HepG2 (cell line): ENCODE measurements around the gene NT5M. TPM values are rescaled to one million over a fixed set of nuclear protein-coding genes. Genes with fewer than 3 reads are reported as not detected.

Experiments used
- ARHGAP35 ChIP-seq: sonication (generic); formaldehyde crosslinking; IDR thresholded peaks from 2 replicates; pipeline ENCODE4 v1.9.0; 2022; ENCODE audit warnings: mild to moderate bottlenecking, inconsistent platforms, moderate library complexity, missing genetic modification reagents, borderline replicate concordance
- DRAP1 ChIP-seq: IDR thresholded peaks from 2 replicates; pipeline ENCODE4 v1.6.1; 2016; ENCODE audit warnings: missing genetic modification reagents, missing compliant biosample characterization
- E2F2 ChIP-seq: sonication (generic); formaldehyde crosslinking; IDR thresholded peaks from 2 replicates; pipeline ENCODE4 v1.4.0; 2020; ENCODE audit warnings: missing genetic modification reagents, borderline replicate concordance
- ELF1 ChIP-seq: sonication (generic); formaldehyde crosslinking; IDR thresholded peaks from 2 replicates; pipeline ENCODE4 v1.4.0; 2020; ENCODE audit warnings: missing genetic modification reagents
- FOXA1 ChIP-seq, 2 experiments: fragments of 450-650 bp in 1 of 2; sonication (generic) in 1 of 2; formaldehyde crosslinking in 1 of 2; IDR thresholded peaks; 2 replicates each; pipeline versions ENCODE4 v1.4.0 to v1.6.1; 2016 to 2020; ENCODE audit warnings: missing genetic modification reagents in 1 of 2
- HNRNPH1 ChIP-seq: fragments of 200-400 bp; formaldehyde crosslinking; optimal IDR thresholded peaks from 2 replicates; pipeline ENCODE3; 2017; ENCODE audit warnings: mild to moderate bottlenecking, low read depth, low read length
- JUND ChIP-seq: sonication (generic); formaldehyde crosslinking; IDR thresholded peaks from 2 replicates; pipeline ENCODE4 v1.8.0; 2022; ENCODE audit warnings: mild to moderate bottlenecking, missing genetic modification reagents
- KDM2A ChIP-seq: sonication (generic); formaldehyde crosslinking; IDR thresholded peaks from 2 replicates; pipeline ENCODE4 v1.4.0; 2020; ENCODE audit warnings: low read depth, missing genetic modification reagents, borderline replicate concordance
- KLF16 ChIP-seq, 2 experiments: sonication (generic) in 1 of 2; formaldehyde crosslinking in 1 of 2; IDR thresholded peaks; 2 replicates each; pipeline versions ENCODE4 v1.6.1 to v1.8.0; 2016 to 2023; ENCODE audit warnings: missing genetic modification reagents in 2 of 2, missing compliant biosample characterization in 1 of 2
- MED8 ChIP-seq: sonication (generic); formaldehyde crosslinking; IDR thresholded peaks from 2 replicates; pipeline ENCODE4 v1.8.1; 2023; ENCODE audit warnings: mild to moderate bottlenecking, missing genetic modification reagents; ENCODE audit not compliant: insufficient replicate concordance
- MYC ChIP-seq: sonication (generic); formaldehyde crosslinking; IDR thresholded peaks from 2 replicates; pipeline ENCODE4 v1.9.0; 2021; ENCODE audit warnings: missing genetic modification reagents, borderline replicate concordance
- NR0B2 ChIP-seq: sonication (generic); formaldehyde crosslinking; IDR thresholded peaks from 2 replicates; pipeline ENCODE4 v1.4.0; 2020; ENCODE audit warnings: mild to moderate bottlenecking, missing genetic modification reagents
- RARA ChIP-seq: IDR thresholded peaks from 2 replicates; pipeline ENCODE4 v1.6.1; 2016; ENCODE audit warnings: missing genetic modification reagents, missing compliant biosample characterization
- RBFOX2 ChIP-seq: fragments of 200-400 bp; formaldehyde crosslinking; IDR thresholded peaks from 2 replicates; pipeline ENCODE4 v1.6.1; 2017; ENCODE audit warnings: low read depth, mild to moderate bottlenecking, low read length
- SOX6 ChIP-seq, 2 experiments: fragments of 450-650 bp in 1 of 2; sonication (generic) in 1 of 2; formaldehyde crosslinking in 1 of 2; IDR thresholded peaks; 2 replicates each; pipeline versions ENCODE4 v1.4.0 to v1.6.1; 2017 to 2020; ENCODE audit warnings: antibody characterized with exemption in 1 of 2, mild to moderate bottlenecking in 1 of 2, missing genetic modification reagents in 1 of 2
- TAF1 ChIP-seq: sonication (generic); formaldehyde crosslinking; IDR thresholded peaks from 2 replicates; pipeline ENCODE4 v1.4.0; 2020; ENCODE audit warnings: missing genetic modification reagents
- TFE3 ChIP-seq: IDR thresholded peaks from 2 replicates; pipeline ENCODE4 v1.6.1; 2016
- YY1 ChIP-seq: IDR thresholded peaks from 2 replicates; pipeline ENCODE4 v1.6.1; 2011; ENCODE audit warnings: low read length, low read depth, moderate library complexity, mild to moderate bottlenecking; ENCODE audit not compliant: insufficient read depth, insufficient replicate concordance
- ZBTB21 ChIP-seq: sonication (generic); formaldehyde crosslinking; IDR thresholded peaks from 2 replicates; pipeline ENCODE4 v1.4.0; 2020; ENCODE audit warnings: missing genetic modification reagents
- ZNF292 ChIP-seq: sonication (generic); formaldehyde crosslinking; IDR thresholded peaks from 2 replicates; pipeline ENCODE4 v1.8.1; 2022; ENCODE audit warnings: mild to moderate bottlenecking, low read depth, missing genetic modification reagents, borderline replicate concordance
- ZNF652 ChIP-seq: IDR thresholded peaks from 2 replicates; pipeline ENCODE4 v1.6.1; 2016; ENCODE audit warnings: low read depth, borderline replicate concordance
- ZNF678 ChIP-seq: sonication (generic); formaldehyde crosslinking; IDR thresholded peaks from 2 replicates; pipeline ENCODE4 v1.4.0; 2020; ENCODE audit warnings: mild to moderate bottlenecking, missing genetic modification reagents
- polyA plus RNA-seq, 8 experiments: library from polyadenylated mRNA; depleted of rRNA in 3 of 8; stranded (reverse) in 7 of 8; unstranded in 1 of 8; fragments of >200 nt; fragmentation: Illumina TruSeq in 4 of 8; extraction: Trizol in 4 of 8; gene quantifications; 2 replicates each; pipeline versions ENCODE4 v1.2.1 to v1.2.3, GENCODE V29; 2011 to 2016; ENCODE audit warnings: low read depth in 4 of 8, missing spikeins in 1 of 8, mixed read lengths in 1 of 8; ENCODE audit not compliant: insufficient read depth in 1 of 8
- total RNA-seq, 5 experiments: library from RNA; depleted of rRNA; stranded (reverse); fragments of >200 nt; fragmentation: Illumina TruSeq; extraction: Trizol; gene quantifications; 2 replicates each; pipeline ENCODE4 v1.2.3, GENCODE V29; 2016; ENCODE audit warnings: low read depth in 1 of 5
- TF ChIP-seq, protein P1 (sequence below): sonication (generic); IDR thresholded peaks from 2 replicates; pipeline ENCODE4 v1.6.1; 2016; ENCODE audit warnings: low read depth, borderline replicate concordance

Gene NT5M
- total and polyA plus RNA-seq, 2 of the 13 experiments (the other 11 are each of a cell fraction or from before 2014, with no cell fraction given), result 0.55 to 0.78 TPM

DNA sequence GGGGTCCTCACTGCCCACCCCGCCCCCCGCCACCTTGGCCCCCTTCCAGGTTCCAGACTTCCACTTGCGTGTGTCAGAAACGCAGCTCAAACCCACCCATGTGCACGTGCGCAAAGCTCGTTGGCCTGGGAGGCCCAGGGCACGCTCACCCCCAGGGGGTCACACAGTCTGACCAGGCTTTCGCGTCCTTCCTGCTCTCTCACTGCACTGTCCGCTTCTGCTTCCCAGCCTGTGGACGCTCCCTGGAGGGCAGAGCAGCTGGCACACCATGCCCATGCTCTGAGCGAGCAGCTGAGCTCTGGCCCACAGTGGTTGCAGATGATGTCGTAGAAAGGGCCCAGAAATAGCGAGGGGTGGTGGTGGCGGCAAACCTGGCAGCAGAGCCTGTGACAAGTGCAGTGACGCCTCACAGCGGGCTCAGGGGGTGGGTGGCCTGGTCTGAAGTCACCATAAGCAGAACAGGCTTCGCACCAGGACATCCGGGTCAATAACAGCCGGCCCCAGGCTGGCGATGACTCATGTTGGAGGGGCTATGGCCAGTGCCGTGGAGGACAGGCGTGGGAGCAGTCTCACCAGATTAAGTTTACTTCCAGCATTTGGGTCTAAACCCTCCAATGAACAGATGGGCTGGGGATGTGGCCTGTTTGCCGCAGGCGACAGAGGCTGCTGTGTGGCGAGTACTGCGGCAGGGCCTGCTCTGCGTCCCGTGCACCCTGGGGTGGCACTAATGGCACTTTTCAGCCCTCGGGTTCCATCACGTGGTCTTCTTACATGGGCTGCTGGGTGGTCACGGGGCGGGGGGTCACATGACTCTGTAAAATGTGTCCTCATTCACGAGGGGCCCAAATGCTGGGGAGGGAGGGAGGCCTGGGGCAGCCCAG, 49.0 kb downstream of the NT5M start (continued):
- TF ChIP-seq E2F2 (CRISPR knock-in tag) (no peak), ELF1 (CRISPR knock-in tag) (0 out of 2 replicates have a peak, but pooled peaks have one; percentile 41), TAF1 (CRISPR knock-in tag) (peak; percentile 33; the same call in 1 of the 2 replicates), MED8 (CRISPR knock-in tag) (peak; percentile 36), JUND (CRISPR knock-in tag) (peak; percentile 83), ZNF678 (no peak), ZBTB21 (CRISPR knock-in tag) (peak; percentile 75), NR0B2 (CRISPR knock-in tag) (peak; percentile 54; the same call in 1 of the 2 replicates), YY1 (peak; percentile 36), RBFOX2 (0 out of 2 replicates have a peak, but pooled peaks have one; percentile 38), TFE3 (CRISPR knock-in tag) (0 out of 2 replicates have a peak, but pooled peaks have one; percentile 44), KDM2A (CRISPR knock-in tag) (peak; percentile 39; the same call in 1 of the 2 replicates), KLF16 (CRISPR knock-in tag; IDR thresholded peaks at IDR 0.05) (peak in 1 of 2 experiments; percentile 38; a peak in 1 of 4 replicates), ZNF292 (CRISPR knock-in tag) (peak; percentile 40; the same call in 1 of the 2 replicates), ARHGAP35 (0 out of 2 replicates have a peak, but pooled peaks have one; percentile 20), RARA (CRISPR knock-in tag) (peak; percentile 29; the same call in 1 of the 2 replicates), SOX6 (IDR thresholded peaks at IDR 0.05) (no peak), SOX6 (CRISPR knock-in tag; IDR thresholded peaks at IDR 0.05) (peak; percentile 21; the same call in 1 of the 2 replicates), ZNF652 (CRISPR knock-in tag) (no peak), FOXA1 (IDR thresholded peaks at IDR 0.05) (no peak), FOXA1 (CRISPR knock-in tag; IDR thresholded peaks at IDR 0.05) (peak; percentile 57; the same call in 1 of the 2 replicates), DRAP1 (CRISPR knock-in tag) (peak; percentile 56; the same call in 1 of the 2 replicates), HNRNPH1 (no peak), MYC (CRISPR knock-in tag) (0 out of 2 replicates have a peak, but pooled peaks have one; percentile 16)
- TF ChIP-seq, protein P1, sequence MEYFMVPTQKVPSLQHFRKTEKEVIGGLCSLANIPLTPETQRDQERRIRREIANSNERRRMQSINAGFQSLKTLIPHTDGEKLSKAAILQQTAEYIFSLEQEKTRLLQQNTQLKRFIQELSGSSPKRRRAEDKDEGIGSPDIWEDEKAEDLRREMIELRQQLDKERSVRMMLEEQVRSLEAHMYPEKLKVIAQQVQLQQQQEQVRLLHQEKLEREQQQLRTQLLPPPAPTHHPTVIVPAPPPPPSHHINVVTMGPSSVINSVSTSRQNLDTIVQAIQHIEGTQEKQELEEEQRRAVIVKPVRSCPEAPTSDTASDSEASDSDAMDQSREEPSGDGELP, result peak; percentile 7; the same call in 1 of the 2 replicates
